AML-193 (cell line): ENCODE data around the gene SDHB.
A peak's percentile ranks its signal among the peaks of the same experiment; 100 is the strongest.

ENCODE experiments used
- DNase-seq, 2 experiments: peaks; one replicate each; lab custom pipeline; 2025; lab: John Stamatoyannopoulos, UW

SDHB gene

DNA sequence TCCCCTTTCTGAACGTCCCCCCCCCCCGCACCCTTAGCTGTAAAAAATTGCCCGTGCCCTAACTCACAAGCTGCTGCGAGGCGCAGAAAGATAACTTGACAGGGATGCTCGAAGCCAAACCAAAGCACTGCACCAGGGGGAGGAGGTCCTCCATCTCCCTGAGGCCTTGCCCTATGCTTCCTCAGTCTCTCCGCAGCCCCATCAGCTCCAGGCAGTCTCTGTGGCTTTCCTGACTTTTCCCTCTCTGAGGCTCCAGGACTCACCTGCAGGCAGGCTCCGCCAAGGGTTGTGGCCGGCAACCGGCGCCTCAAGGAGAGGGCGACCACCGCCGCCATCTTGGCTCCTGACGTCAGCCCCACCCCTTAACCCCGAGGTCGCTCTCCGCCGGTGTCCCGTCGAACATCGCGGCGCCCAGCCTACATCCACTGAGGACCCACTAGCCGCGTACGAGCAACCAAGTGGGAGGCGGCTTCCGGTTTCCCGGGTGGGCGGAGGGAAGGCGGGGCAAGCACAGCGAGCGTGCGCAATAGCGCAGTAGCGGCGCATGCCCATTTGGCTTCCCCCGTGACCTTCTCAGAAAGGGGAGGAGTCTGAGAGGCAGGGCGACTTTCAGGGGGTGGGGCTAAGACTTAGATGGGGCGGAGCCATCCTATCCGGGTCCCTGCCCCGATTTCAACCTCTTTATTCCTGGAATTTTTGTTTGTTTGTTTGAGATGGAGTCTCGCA is at the start of gene SDHB:
Gene SDHB, minus strand, starts transcription at position 348 of the 726 bp plus-strand sequence. Its CDS starts 13 bp downstream, at position 335.
- peak; percentile 85 to 87 for DNase-seq

DNA sequence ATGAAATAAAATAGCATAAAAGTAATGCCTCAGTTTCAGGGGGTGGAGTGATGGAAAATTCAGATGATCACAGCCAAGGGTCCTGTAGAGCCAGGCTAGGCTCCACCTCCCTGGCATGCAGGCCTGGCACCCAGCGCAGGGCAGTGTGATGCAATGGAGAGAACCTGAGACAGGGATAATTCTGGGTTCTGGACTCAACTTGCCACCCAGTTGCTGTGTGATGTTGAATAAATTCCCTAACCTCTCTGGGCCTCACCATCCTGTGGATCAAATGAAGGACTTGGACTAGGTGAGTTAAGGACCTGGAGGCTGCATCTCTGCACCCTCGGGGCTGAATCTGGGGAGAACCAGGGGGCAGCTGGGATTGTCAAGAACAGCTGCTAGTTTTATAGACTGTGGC is 48.4 kb upstream of the SDHB start:
- no peak for DNase-seq

DNA sequence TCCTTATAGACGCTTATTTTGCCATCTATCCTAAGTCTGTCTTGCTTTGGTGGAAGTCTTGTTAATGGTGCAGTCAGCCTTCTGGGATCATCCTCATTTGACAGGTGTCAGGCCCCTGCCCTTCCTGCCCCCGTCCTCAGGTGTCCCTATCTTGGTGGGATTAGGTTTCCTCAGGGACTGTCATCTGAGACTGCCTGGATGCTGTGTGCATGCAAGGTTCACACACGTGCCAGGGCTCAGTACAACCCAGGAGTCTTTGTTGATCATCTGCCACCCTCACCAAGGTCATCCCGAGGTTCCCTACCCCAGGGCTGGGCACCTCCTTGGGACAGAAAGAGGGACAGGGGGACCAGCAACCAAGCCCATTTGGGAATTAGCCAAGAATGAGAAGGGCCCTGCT is 47.4 kb upstream of the SDHB start:
- DNase-seq = no peak

DNA sequence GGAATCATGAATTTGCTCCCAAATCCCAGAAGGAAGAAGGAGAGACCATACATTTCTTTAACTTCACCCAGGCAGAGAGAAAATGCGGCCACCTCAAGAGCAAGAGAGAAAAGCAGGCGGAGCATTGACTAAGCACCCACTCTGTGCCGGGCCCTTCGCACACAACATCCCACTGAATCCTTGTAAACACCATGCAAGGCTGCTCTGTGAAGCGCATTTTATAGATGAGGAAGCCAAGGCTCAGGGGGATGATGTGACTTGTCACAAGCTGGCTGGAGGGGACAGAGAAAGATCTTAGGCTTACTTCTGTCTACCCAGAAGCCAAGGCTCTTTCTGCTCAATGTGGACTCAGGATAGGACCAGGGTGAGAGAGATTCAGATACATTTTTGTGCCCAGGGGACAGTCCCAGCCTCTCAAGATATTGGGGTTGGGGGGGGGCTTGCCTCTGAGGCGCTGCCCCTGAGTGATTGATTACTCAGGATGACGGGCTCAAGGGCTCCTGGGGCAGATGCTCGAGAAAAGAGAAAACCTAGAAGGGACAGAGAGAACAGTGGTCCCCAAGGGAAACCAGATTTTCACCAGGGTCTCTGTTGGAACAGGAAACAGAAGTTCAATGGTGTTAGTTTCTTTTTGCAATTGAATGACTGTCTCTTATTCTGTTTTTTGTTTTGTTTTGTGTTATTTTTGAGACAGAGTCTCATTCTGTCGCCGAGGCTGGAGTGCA is 45.9 kb upstream of the SDHB start:
- no peak for DNase-seq

DNA sequence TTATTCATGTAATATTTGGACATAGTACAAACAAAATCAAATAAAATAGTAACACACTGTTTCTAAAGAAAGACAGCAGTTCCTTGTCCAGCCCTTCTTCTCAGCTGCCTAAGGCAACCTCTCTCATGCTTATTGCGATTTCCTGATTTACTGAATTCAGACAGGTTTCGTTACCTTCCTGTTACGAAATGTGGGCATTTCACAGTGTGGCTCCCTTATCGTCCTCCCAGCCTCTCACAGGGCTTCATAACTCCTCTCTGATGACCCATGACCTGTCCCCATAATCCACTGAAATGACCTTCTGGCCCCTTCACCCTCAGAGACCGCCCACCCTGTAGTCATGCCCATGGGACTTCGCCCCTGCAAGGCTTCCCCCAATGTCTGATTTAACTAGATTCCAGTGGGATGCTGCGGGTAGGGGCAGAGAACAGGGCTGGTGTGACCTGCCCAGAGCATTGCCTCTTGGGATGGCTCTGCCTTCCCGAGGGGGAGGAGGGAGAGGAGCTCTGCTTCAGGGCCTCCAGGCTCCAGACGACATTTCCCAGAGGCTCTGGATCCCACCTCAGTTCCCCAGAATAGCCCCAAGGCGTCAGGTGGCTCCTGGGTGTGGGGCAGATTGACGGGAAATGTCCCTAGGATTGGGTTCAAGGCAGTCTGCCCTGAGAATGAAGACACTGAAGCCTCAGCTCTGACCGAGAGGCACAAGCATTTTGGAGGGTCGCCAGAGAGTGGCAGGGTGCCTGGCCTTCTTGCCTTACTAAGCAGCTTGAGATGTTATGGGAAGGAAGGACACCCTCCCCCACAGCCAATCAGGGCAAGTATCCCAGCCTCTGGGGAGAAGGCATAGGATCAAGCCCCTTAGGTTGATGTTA is 44.9 kb upstream of the SDHB start:
- DNase-seq = peak; percentile 82 to 84

DNA sequence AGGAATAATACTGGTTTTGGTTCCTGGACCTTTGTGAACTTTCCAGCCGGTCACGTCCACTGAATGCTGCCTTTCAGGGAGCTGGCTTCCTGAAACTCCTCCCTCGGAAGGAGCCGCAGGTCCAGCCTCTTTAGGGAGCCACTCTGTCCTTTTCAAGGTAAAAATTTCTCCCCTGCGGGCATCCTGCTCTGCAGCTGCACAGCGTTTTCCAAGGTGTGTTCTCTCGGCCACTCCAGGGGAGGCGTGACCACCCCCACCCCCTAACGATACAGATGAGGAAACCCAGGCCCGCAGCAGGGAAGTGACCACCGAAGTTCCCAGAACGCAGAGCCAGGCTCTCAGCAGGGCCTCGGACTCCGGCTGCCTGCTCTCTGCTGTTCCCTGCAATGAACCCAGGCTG is 44.0 kb upstream of the SDHB start:
- DNase-seq = no peak

DNA sequence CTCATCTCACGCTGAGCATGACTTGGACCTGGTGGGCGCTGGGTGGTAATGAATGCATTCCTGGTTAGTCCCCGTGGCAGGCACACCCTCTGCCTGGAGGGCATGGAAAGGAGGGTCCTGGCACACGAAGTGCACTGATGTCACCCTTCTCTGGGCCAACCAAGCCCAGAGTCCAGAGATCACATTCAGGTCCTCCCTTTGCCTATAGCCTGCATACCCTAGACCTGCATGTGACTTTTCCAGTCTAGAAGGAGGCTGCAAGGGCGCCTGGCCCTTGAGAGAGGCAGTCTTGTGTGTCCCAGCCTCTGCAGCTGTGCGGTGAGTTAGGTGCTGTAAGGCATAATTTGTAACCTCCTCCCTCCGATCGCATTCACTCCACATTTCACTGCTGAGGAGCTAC is 43.3 kb upstream of the SDHB start:
- DNase-seq = no peak

DNA sequence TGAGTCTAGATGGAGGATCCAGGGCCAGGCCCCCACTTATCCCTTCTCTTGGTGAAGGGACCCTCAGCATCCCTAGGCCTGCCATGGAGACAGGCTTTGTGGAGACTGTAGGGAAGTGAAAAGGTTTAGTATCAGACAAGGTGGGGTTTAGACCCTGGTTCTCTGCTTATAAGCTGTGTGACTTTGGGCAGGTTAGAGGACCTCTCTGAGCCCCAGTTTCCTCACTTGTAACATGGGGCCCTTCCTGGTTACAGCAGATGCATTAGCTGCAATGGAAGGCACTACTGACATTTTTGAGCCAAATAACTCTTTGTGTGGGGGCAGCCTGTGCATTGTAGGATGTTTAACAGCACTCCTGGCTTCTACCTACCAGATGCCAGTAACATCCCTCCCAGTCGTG is 42.8 kb upstream of the SDHB start:
- no peak for DNase-seq

DNA sequence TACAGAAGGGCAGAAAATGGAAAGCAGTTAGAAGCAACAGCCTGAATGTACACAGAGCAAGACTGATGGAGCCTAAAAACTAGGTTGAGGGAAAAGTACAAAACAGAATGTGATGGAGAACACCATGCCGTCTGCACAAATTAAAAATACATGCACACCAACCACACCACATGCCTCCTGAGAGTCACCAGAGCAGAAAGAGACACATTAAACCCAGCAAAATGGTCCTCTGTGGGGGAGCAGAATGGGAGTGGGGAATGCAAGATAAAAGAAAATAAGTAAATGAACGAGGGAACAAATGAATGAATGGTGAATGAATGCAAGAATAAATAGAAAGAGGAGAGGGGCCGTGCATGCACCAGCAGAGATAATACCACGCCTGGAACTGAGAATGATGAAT is 41.3 kb upstream of the SDHB start:
- no peak for DNase-seq

DNA sequence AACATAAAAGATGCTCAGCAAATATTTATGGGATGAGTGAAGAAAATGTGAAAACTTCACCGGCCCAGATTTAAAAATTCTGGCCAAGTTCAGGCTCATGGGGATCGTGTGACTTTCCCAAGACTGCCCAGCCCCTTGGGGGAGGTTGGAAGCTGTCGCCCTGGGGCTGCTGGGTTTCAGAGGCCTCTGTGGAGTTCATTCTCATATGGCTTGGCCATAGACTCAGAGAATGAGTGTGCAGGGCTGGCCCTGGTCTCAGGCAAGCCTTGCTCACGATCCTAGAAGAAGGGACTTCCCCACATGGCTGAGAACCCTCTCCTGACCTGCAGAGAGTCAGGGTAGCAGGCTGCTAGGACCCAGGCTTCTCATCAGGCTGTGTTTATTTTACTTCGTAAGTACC is 40.8 kb upstream of the SDHB start:
- no peak for DNase-seq

DNA sequence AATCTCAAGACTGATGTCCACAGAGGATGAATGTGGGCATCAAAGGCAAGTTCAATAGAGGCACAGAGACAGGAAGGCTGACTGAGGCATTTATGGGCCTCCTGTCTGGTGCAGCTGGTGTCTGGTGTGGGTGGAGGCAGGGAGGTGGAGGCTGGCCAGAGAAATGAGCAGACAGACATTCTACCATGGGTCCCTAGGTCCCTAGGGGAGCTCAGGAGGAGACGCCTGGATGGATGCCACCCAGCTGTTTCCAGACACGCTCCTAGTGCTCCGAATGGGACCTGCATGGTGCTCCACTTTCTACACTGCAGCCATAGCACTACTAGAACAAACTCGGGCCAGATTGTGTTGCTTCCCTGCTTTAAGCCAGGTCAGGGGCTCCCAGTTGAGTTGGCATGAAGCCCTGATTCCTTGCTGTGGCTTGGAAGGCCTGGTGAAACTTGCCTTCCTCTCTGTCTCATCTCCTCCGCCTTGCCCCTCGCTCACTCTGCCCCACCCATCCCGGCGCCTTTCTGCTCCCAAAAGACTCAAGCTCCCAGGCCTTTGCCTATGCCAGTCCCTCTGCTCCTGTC is 40.1 kb upstream of the SDHB start:
- DNase-seq = no peak

DNA sequence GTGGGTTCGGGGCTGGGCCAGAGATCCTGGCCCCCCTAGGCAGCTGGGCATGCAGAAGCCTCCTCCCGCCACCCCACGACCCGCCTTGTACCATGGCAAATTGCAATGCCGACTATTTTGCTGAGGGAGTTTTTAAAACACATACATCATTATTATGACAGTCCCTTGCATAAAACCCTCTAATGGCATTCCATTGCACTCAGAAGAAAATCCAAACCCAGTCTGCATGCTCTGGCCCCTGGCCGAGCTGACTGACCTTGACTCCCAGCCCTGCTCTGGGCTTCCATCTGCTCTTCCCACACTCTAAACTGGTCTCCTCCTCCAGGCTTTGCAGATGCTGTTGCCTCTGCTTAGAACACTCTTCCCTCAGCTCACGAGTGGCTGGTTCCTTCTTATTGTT is 37.4 kb upstream of the SDHB start:
- DNase-seq = no peak

DNA sequence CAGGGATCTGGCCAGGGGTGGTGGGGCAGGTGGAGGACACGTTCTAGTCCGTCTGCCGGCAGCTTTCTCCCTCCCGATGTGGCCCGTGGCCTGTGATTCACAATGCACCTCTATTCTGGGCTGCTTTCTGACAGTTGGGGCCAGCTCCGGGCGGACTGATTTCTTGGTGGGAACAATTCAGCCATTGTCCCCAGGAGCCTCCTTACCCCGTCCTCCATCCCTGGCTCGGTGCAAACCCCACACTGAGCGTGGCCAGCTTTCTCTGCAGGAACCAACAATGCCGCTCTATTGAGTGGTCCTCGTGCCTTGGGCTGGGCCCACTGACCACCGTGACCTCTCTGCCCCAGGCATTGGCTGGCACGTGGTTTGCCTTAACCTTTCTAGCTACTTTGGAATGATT is 35.7 kb upstream of the SDHB start:
- DNase-seq = no peak

DNA sequence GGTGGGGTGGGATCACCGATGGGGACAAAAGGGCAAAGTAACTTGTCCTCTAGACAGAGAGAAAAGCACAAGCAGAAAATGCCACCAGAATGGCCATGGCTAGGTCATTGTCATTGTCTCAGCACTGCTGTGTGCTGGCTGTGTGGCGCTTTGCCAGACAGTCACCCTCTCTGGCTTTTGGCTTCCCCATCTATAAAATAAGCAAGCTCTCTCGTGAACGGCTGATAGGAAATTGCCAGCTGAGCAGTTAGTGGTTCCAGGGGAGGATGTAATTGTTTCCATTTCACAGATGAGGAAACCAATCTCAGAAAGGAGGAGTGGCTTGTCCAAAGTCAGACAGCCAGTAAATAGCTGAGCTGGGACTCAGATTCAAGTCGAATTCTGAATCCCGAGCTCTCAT is 32.9 kb upstream of the SDHB start:
- DNase-seq = no peak

DNA sequence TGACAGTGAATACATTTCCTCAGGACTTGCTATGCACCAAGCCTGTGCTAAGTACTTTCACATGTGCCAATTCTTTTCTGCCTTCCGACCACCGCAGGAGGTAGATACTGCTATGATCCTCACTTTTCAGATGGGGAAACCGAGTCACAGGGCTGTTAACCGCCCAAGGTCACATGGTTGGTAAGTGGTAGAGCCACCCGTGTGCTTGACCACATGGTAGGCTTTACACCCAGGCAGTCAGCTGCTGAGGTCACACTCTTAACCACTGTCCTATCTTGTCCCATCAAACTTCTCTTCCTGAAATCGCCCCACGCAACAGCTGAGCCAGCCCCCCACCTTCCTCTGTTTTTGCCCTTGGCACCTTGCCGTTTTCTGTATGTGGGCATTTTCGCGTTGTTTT is 31.0 kb upstream of the SDHB start:
- no peak for DNase-seq

DNA sequence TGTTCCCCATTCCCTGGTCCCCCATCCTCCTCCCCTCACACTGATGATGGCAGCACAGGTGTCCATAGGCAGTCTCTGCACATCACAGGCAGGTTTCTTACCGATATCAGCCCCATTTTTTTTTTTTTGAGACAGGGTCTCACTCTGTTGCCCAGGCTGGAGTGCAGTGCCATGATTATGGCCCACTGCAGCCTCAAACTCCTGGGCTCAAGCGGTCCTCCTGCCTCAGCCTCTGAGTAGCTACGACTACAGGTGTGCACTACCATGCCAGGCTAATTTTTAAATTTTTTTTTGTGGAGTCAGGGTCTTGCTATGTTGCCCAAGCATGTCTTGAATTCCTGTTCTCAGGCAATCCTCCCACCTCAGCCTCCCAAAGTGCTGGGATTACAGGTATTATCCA is 28.9 kb upstream of the SDHB start:
- DNase-seq = no peak

DNA sequence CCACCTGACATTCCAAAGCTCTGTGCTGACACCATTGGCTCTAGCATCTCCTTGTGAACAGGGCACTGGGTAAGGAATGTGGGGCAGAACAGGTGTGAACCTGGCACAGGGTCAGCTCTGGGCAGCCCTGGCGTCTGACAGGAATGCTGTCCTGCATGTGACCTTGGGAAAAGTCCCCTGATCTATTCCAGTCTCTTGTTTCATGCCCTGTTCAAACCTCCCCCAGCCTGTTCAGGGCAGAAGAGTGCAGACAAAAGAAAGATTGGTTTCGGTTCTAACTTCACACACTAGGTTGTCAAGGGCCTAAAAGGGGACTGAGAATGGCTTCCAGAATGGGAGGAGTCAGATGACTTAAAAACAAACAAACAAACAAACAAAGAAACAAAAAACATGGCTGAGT is 27.6 kb upstream of the SDHB start:
- no peak for DNase-seq

DNA sequence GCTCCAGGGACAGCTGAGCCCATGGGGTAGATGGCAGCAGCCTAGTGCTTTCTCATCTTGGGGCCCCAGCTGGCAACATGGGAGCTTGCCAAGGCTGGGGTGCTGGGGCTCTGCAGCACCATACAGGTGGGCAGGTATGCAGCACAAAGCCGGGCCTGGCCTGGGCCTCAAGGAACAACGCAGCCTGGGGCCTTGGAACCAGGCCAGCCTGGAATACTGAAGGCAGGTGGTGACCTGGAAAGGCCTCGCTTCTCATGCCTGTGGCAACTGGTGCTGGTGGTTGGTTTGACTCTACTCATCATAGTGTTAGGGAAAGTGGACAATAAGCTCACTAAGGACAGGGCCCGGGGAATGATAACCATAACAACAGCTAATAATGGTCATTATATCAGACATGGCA is 27.0 kb upstream of the SDHB start:
- DNase-seq = no peak

DNA sequence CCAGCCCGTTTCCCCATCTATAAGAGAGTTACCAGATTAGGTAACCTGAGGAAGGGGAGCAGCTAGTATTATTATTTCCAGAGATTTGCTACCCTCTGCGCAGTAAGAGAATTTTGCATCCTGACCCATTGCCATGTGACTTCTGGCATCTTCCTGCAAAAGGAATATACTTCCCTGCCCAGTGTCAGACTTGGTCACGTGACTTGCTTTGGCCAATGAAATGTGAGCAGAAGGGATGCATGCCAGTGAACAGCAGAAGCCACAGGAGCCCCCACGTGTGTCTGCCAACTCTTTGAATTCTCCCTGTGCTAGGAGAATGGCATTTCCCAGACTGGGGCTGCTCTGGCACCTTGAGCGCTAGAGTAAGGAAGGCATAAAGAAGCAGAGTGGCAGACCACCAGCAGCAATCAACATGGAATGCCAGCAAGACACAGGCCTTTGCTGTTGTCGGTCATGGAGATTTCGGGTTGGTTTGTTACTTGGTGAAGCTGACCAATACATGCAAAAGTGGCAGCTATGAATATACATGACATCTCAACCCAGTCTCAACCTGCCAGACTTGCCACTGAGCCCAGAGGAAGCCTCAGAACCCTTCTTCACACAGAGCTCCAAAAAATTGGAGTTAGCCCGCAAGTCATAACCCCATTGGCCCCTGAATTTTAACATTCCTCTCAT is 26.4 kb upstream of the SDHB start:
- DNase-seq = no peak

DNA sequence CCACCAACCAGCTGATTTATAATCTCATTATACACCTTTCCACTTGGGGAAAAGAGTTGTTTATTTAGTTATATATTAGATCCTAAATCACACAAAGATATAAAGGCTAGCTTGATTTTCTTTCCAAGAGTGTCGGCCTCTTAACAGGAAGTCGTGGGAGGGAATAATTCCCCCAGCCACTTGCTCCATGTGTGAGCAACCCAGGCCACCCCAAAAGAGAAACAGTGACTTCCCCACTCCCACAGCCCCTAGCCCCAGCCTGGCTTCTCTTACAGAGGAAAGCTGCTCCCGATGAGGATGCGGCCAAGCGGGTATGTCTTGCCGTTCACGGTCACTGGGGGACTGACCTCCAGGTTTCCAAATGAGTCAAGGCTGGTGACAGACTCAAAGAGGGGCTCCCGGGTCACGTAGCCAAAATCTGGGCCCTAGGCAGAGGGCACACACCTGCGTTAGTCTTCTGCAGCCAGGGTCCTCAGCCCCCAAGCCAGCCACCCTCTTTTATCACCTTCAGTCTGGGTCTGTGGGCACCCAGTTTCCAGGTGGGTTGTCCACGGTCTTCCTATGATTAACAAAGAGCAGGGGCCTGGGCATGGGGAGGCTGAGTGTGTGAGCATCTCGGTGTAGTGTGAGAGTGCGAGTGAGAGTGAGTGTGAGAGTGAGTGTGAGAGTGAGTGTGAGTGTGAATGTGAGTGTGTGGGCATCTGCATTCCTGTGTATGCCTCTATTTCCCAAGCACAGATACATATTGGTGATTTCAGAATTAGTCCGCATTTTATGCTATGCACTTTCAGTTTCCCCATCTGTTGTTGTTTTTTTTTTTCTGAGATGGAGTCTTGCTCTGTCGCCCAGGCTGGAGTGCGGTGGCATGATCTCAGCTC is 25.4 kb upstream of the SDHB start:
- DNase-seq = no peak
